ENCODE measurements around the gene ABCF2.

- TF ChIP-seq CTCF (conservative IDR thresholded peaks at IDR 0.05) (no peak), EZH2 (IDR thresholded peaks at IDR 0.05; ENCODE audit: low read depth) (no peak)
These were observed 17.4 kb downstream of the ABCF2 start for GRCh38 chr7:151209588-151209987.
